NCI-H1694 (cell line): ENCODE measurements around the gene CHPF2.
A peak's percentile ranks its signal among the peaks of the same experiment; 100 is the strongest.

ENCODE experiments used
- DNase-seq: peaks from one replicate; lab custom pipeline; 2025; lab: John Stamatoyannopoulos, UW

CHPF2 gene

DNA sequence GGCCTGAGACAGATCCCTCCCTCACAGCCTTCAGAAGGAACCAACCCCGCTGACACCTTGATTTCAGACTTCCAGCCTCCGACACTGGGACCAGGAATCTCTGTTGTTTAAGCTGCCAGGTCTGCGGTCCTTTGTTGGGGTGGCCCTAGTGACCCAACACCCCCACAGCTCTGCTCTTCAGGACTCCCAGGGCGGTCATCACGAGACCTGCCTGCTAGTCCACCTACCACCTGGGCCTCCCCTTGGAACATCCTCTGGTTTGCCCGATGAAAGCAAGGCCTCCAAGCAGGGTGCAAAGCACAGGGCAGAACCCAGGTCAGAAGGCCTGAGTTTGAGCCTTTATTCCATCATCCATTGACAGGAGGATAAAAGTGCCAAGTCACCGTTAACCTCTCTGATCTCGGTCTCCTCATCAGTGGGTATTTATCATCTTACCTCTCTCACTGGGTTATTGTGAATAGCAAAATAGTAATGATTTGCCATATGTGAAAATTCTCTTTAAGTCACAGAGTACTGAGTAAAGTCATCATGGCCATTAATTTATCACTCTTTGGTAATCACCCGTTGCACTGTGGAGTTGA, 33.2 kb downstream of the CHPF2 start:
- DNase-seq = no peak

DNA sequence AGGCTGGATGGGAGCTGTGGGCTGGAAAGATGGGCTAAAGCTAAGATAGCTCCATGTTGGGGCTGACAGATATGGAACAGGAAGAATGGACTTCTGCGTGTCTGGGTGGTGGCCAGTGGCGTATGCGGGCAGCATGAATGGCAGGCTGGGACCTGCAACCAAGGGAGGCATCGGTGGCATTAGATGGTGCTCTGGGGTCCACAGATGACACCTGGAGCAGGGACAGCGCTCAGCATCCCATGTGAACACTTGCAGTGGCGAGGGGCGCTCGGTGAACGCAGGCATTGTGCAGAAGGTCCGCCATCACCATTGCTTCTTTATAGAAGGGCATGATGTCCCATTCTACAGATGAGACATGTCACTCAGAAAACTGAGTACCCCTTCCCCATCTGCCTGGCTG, 37.2 kb downstream of the CHPF2 start:
- DNase-seq = no peak

DNA sequence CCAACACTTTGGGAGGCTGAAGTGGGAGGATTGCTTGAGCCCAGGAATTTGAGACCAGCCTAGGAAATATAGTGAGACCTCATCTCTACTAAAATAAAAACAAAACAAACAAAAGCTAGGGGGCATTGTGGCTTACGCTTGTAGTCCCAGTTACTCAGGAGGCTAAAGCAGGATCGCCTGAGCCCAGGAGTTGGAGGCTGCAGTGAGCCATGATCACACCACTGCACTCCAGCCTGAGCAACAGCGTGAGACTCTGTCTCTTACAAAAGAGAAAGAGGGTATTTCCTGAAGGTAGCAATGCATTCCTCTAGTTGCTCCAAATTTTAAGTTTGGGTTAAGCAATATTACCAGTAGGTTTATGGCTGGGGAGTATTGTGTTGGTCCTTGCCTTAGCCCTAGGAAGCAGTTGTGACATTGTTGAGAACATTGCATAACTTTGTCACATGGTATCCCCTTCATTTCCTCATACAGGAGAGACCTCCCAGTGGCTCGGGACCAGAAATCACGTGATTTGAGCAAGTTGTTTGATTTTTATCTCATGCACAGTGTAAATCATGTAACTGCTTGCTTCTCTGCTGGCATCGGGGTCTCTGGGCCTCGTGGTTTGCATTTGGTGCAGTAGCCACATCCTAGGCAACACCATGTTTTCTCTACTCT, 39.5 kb downstream of the CHPF2 start:
- DNase-seq = no peak

DNA sequence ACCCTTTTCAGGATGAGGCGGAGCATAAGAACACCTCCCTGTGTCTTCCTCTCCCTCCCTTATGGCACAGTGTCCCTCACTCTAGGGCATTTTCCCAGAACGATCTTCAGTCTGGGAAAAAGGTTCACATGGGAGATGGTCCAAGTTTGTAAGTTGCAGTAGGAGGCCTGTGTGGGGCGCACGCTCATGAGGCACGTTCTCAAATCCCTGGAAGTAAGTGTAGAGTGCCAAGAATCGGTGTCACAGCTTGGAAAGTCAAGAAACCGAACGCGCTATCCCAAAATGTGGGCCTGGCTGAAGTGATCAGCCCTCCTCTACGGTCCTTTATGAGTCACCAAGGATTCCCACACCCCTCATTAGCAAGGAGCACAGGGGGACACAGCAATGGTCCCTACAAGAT, 40.1 kb downstream of the CHPF2 start:
- no peak for DNase-seq

DNA sequence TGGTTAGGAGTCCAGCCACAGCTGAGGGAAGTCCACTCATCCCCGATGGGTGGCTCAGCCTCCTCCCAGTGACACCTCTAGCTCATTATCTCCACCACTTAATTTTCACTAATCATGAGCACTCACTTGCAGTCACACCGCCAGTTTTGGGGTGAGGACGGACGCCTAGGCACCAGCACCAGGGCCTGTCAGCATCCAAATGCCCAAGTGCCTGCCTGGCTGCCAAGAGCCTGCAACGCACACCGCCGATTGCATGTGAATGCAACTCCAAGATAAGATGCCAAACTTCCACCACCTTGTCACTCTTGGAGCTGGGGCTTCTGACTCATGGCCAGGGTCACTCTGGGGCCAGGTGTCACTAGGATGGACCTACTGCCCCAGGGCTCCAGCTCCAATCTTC, 40.6 kb downstream of the CHPF2 start:
- DNase-seq = no peak

DNA sequence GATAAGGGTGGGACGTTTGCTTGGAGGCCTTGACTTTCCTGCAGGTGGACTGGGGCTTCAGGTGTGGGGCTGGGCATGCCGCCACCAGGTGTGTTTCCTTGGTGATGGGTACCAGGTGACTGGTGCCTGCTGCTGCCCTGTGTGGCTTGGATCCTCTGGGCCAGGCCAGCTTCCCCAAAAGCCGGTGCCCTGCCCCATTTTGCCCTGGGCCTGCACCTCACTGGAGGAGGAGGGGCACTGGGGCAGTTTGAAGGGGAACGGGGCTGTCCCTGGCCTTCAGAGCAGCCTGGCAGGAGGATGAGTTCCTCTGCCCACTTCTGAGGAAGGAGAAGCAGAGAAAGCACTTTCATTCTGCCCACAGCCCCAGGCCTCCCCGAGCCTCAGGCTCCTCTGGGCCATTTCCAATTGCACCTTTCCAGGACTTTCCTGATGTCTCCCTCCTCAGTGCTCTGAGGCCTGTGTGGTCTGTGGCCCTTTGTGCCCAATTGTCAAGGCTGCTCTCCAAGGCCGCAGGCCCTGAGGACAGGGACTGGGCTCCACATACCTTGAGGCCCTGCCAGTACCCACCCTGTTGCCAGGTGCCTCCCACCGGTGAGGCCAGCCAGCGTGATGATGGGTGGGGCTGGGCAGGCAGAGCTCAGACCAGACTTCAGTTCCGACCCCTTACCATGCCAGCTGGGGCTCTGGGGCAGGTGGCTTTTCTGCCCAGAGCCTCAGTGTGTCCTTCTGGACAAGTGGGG, 41.5 kb downstream of the CHPF2 start:
- DNase-seq = no peak

DNA sequence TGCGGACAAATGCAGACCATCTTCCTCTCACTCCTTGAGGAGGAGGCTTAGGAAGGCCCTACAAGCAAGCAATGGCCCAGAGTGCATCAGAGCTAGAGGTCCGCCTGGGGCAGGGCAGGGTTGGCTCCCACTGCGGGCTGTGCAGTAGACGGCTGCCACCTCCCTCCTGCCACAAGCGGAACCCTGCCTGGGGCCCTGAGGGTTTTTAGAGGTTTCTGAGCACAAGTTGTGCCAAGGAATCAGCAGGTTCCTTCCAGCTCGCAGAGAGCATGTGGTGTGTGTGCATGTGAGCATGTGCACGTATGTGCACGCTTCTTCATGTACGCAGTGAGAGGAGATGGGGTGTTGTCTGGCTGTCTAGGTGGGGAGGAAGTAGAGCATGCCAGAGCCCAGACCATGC, 42.1 kb downstream of the CHPF2 start:
- no peak for DNase-seq

DNA sequence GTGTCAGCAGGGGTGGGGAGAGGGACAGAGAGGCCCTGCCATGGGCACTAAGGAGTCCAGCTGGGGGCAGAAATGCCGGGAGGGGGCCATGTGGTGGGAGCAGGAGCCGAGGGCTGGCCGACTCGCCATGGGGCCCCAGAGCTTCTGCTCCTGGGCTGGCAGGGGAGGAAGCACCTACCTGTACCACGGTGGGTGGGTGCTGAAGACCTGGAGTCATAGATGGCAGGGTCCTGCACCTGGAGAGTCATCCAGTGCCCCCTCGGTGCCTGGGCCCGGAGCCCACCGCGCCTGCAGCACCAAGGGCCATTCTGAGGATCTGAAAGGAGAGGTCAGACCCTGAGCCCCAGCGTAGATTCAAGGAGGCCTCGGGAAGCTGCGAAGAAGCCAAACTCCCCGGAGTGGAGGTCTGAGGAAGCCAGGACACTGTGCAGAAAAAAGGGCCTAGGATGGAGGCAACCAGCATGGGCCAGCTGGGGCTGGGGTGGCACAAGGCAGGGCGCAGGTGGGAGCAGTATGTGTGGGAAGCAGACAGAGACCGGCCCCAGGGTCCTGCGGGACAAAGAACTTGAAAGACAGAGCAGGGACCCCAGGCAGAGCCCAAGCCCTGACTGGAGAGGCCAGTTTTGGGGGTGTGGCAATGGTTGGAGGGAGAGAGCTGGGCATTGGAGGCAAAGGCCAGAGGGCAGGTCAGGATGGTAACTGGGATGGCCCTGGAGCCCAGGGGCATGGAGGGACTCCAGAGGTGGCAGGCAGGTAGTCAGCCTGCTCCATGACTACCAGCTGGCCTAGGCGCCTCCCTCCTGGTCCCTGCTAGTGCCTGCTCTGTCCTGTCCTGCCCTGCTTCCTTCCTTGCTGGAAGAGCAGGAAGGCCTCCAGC, 42.9 kb downstream of the CHPF2 start:
- DNase-seq = no peak

DNA sequence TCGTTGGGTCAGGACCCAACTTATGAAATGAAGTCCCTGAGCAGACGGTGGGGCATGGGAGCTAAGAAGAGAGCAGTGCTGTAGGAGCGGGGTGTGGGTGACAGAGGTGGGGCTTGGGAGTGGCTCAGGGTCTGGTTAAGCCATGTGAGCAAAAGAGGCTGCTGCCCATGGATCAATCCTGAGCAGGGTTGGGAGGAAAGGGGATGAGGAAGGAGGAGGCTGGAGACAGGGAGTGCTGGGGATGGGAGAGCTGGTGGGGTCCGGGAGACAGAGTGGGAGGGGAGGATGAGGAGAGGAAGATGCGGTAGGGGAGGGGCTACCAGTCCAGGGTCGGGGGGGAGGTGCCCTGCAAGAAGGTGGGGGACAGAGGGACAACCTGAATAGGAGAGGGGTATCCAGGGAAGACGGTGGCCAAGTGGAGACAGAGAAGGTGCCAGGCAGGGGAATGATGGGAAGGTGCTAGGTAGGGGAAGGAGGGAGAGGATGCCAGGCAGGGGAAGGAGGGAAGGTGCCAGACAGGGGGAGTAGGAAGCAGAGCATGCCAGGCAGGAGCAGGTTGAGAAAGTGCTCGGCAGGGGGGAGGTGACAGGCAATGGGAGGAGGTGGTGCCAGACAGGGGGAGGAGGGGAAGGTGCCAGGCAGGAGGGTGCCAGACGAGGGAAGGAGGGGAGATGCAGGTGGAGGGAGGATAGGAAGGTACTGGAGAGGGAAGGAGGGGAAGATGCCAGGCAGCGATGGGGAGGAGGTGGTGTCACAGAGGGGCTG, 43.7 kb downstream of the CHPF2 start:
- DNase-seq = no peak

DNA sequence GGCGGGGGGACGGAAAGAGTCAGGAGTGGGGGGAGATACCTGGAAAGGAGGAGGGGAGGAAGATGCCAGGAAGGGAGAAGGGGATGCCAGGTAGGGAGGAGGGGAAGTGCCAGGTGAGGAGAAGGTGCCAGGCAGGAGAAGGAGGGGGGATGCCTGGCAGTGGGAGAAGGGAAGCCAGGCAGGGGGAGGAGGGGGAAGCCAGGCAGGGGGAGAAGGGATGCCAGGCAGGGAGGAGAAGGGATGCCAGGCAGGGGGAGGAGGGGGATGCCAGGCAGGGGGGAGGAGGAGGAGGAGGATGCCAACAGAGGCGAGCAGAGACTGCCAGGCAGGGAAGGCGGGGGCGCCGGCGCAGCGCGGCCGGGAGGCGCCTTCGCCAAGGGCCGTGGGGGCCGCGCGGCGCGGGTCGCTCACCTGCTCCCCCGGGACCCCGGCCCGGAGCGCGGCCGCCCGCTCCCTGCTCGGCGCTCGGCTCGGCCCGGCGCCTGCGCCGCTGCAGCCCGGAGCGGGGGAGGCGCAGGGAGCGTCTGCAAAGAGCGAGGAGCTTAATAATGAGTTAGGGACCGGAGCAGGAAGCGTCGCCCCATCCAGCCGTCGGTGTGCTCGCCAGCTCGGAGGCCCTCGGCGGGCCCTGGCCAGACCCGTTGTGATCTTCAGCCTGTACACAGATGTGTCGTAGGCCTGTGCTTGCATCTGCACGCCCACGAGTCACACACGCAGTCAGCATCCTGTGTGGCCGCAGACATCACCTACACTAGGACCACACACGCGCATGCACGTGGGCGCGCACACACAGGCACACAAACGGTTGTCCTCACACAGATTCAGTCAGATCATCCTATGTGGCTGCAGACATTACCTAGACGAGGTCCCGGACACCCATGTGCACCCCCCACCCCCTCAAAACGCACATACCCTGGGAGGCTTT, 44.6 kb downstream of the CHPF2 start:
- DNase-seq = peak; percentile 18

DNA sequence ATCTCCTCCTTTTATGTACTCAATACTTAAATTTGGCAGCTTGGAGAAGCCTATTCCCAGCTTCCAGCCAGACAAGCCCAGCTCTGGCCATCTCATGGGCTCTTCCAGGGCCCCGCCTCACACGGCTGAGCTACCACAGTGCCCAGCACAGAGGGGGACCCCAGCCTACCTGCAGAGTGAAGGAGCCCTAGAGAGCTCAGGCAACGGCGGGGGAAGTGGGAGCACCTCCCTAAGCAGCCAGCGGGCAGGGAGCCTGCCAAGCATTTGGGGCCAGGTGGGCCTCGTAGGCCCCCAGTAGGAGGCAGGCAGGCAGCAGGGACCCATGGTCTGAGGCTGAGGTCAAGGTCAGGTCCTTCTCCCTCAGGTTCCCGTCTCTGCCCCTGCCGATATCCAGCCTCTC, 45.3 kb downstream of the CHPF2 start:
- DNase-seq = no peak

DNA sequence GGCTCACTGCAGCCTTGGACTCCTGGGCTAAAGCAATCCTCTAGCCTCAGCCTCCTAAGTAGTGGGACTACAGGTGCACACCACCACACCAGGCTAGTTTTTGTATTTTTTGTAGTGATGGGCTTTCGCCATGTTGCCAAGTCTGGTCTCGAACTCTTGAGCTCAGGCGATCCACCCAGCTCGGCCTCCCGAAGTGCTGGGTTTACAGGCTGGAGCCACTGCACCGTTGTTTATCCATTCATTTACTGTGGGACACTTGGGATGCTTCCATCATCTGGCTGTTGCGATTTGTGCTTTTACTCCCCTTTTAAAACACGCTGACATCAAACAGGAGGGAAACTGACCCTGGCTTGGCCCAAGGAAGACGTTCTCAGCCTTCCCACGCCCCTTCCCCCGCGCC, 46.7 kb downstream of the CHPF2 start:
- DNase-seq = no peak

DNA sequence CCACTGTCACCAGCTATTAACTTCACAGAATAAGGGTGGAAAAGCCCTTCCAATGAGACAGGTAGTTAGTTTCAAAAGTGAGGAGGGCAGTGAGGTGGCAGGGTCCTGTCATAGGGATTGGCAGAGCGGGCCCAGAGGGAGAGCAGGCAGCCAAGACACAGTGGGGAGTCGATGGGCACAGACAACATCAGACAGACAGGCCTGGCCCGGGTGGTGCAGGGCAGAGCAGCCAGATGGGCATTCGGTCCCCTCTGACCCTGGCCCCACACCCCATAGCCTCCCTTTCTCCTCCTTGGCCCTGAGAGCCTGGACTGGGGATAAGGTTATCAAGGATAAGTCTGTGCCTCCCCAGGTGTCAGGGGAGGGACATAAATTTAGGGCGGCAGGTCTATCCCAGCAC, 47.6 kb downstream of the CHPF2 start:
- DNase-seq = no peak

DNA sequence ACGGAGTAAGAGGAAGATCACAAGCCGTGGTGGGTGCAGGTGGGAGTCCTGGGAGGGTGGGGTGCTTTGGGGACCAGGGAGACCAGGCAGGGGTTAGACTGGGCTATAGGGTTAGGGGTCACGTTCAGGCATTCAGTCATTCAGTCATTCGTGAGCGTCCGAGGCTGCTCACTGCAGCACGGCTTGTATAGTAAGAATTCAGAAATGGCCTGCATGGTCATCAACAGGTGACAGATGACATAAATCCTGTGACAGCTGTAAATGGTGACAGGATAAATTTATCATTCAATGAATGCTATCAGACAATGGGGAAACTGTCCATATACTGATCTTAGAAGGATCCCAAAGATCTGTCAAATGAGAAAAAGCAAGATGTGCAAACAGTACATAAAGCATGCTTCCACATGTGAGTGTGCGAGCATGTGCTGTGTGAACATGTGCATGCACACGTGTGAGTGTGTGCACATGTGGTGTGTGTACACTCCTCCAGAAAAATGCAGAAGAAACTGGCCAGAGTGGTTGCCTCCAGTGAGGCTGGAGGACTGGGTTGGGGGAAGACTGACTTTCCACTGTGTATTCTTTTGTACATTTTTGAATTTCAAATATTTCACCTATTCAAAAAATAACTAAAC, 48.2 kb downstream of the CHPF2 start:
- no peak for DNase-seq

DNA sequence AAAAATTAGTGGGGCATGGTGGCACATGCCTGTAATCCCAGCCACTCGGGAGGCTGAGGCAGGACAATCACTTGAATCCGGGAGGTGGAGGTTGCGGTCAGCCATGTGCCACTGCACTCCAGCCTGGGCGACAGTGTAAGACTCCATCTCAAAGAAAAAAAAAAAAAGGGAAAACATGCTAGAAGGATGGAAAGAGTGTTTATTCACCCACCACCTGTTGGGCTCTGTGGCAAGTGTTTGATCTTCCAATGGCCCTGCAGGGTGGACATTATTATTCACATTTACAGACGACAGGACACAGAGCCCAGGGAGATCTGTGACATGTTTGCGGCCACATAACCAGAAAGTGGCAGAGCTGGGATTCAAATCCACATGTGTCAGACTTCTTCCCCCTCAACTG, 49.4 kb downstream of the CHPF2 start:
- DNase-seq = no peak

DNA sequence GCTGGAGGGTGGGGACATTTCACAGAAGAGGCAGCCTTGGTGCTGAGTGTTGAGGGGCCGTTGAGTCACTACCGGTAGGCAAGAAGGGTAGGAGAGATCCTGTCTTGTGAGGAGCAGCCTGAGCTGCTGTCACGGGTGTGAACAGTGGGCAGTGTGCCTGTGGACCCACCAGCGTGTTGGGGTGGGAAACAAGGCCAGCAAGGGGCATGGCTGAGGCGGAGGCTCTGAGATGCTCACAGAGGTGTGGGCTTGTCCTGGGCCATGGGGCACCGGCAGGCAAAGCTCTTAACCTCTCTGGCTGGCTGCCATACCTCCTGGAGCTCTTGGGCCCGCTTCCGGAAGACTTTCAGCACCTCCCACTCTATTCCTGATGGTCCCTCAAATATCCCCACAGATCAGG, 49.8 kb downstream of the CHPF2 start:
- DNase-seq = no peak

DNA sequence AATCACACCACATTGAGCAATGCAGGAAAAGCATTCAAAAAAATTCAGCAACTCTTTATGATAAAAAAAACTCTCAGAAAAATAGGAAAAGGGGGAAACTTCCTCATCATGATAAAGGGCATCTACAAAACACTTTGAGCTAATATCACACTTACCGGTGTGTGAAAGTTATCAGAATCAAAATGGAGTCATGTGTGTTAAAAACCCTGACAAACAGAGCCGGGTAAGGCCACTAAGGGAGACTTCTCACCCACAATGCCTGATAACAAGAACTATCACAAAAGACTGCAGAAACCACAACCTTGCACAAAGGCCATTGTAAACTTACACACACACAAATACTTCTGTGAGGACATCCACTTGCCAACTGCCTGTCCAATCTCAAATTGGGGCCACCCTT, 51.0 kb downstream of the CHPF2 start:
- no peak for DNase-seq

DNA sequence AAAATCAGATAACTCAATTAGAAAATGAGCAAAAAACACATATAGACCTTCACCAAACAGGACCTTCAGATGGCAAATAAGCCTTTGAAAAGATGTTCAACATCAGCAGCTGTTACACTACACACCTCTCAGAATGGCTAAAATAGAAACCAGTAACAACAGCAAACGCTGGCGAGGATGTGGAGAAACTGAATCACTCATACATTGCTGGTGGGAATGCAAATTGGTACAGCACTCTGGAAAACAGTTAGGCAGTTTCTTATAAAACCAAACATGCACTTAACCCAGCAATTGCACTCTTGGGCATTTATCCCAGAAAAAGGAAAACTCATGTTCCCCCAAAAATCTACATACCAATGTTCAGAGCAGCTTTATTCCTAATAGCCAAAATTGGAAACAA, 53.9 kb downstream of the CHPF2 start:
- no peak for DNase-seq
